Measurements from ENCODE around the gene IL5.

IL5 gene

DNA sequence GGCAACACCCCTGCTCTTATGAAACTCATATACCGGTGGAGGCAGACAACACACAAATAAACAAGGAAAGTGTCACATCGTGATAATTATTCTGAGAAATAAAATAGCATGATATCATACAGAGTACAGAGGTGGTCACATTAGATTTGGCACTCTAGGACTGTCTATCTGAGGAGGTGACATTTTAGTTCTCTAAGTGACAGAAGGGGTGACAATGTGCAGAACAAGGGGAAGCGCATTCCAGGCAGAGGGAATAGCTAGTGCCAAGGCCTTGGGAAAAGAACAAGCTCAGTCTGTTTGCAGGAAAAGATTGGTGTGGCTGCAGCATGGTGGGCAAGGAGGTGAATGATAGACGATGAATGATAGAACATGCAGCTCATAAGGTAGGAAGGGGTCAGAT is 40.1 kb downstream of the IL5 start:
- DNase-seq (ENCODE audit: low spot score) = no peak
- TF ChIP-seq, protein P1, sequence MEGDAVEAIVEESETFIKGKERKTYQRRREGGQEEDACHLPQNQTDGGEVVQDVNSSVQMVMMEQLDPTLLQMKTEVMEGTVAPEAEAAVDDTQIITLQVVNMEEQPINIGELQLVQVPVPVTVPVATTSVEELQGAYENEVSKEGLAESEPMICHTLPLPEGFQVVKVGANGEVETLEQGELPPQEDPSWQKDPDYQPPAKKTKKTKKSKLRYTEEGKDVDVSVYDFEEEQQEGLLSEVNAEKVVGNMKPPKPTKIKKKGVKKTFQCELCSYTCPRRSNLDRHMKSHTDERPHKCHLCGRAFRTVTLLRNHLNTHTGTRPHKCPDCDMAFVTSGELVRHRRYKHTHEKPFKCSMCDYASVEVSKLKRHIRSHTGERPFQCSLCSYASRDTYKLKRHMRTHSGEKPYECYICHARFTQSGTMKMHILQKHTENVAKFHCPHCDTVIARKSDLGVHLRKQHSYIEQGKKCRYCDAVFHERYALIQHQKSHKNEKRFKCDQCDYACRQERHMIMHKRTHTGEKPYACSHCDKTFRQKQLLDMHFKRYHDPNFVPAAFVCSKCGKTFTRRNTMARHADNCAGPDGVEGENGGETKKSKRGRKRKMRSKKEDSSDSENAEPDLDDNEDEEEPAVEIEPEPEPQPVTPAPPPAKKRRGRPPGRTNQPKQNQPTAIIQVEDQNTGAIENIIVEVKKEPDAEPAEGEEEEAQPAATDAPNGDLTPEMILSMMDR (IDR thresholded peaks at IDR 0.05; ENCODE audit: borderline replicate concordance, control extremely low read depth, extremely low read depth, insufficient read depth, missing control alignments) = no peak
- in situ Hi-C loops (cut with MboI; ENCODE audit: low sequenced_read_pairs, unreplicated experiment) = no loop called here

DNA sequence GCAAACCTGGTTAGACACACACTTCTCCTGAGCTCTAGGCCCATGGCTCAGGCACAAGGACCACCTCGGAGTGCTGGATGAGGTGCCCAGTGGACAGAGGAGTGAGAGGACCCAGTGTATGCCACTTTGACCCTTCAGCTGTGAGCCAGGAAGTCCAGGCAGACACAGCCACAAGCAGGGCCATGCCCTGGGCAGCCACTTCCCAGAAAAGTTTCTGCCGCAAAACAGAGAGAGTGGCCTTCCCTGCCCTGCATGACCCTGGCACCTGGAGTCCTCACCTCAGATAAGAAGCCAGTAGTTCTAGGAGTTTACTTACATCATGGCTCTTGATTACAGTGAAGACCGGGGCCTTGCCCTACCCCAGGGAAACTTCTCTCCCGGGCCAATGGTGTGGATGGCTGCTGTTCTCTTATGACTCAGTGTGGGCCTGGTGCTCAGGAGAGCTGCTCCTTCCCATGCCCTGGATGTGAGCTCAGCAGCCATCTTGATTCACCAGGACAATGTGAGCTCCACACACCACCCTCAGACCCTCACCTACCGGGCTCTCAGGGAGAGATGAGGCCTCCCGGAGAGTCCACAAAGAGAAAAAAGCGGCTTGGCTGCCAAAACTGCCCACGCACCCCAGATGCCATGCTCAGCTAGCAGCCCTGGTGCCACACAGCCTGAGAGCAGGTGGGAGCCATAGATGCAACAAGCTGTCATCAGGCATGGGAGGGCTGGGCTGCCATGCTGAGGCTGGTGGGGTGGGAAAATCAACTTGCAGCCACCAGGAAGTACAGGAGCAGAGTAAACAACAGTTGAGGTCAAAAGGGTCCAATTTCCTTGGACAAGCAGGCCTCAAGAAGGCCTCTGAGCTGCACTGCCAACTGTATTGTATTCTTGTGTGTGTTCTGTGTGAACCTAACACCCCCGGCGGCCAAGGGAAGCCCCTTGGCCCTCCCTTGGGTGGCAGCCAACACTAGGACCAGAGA is 41.1 kb downstream of the IL5 start:
- TF ChIP-seq, protein P1 (IDR thresholded peaks at IDR 0.05; ENCODE audit: borderline replicate concordance, control extremely low read depth, extremely low read depth, insufficient read depth, missing control alignments) = no peak
- in situ Hi-C loops (cut with MboI; ENCODE audit: low sequenced_read_pairs, unreplicated experiment) = no loop called here
- DNase-seq (ENCODE audit: low spot score) = no peak

DNA sequence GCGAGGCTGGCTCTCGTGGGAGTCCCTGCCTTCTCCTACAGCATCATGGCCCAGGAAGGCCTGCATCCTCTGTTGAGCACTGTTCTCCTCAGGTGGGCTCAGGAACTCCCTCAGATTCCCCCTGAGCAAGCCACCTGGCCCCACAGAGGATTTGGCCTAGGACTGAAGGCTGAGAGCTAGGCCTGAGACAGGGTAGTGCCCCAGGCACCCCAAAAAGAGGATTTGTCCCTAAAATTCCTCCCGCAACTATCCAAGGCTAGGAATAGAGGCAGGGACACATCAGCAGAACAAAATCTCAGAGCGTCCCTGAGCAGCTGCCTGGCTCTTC is 41.7 kb downstream of the IL5 start:
- TF ChIP-seq, protein P1 (IDR thresholded peaks at IDR 0.05; ENCODE audit: borderline replicate concordance, control extremely low read depth, extremely low read depth, insufficient read depth, missing control alignments) = no peak
- DNase-seq (ENCODE audit: low spot score) = no peak
- in situ Hi-C loops (cut with MboI; ENCODE audit: low sequenced_read_pairs, unreplicated experiment) = no loop called here

DNA sequence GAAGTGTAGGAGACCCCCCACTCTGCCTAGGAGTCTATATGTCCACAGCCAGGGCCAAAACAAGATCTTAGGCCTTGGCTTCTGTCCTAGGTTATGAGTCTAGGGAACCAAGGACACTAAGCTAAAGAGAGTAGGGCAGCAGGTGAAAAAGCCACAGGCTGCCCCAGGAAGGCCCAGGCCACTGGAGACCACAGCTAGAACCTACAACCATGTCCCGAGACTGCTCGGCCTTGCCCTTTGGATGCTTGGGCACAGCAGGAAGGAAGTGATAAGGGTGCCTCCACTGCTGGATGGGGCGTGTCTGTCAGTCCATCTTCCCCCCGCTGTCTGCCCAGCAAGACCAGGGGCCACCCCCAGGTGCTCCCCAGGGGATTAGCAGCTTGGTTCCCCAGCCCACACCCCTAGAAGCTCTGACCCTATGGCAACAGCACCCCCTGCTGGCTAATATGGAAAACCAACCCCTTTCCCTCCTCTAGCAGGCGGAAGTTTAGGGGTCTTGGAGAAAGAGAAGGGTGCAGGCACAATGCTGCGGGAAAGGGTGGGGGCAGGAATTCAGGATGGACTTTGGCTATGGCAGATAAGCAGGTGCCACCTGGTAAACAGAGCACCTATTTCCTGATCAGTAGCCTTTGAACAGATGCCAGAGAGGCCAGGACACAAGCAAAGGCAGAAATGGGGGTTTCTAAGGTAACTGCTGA is 42.2 kb downstream of the IL5 start:
- peak; percentile 83 for DNase-seq (ENCODE audit: low spot score)
- in situ Hi-C loops (cut with MboI; ENCODE audit: low sequenced_read_pairs, unreplicated experiment) = no loop called here
- TF ChIP-seq, protein P1 (IDR thresholded peaks at IDR 0.05; ENCODE audit: borderline replicate concordance, control extremely low read depth, extremely low read depth, insufficient read depth, missing control alignments) = peak; percentile 83

DNA sequence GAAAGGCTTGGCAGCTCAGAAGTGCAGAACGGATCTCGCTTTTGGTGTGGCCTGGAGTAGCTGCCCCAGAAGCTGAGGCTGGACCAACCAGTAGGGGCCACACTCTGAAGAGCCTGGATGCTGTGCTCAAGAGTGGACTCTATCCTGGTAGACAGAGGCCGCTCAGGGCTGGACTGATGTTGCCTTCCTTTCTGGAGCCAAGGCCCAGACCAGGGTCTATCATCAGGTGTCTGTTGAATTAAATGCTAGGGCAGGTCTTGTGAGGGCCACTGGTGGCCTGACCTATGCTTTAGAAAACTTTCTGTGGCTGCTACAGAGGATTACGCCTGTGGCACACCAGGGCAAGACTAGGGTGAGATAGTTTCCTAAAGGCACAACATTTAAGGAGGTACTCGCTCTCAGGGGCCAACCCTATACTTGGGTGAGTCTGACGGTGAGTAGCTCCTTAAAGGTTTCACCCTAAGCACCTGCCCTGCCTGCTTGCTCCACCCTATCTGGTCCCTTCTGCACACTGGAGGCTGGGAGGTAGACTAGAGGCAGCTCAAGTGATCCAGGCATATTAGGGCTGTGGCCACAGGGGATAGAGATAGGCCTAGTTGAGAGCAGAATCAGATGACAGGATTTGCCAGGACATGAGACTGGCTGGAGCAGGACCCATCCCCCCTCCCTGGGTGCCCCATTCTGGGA is 42.9 kb downstream of the IL5 start:
- DNase-seq (ENCODE audit: low spot score) = no peak
- in situ Hi-C loops (cut with MboI; ENCODE audit: low sequenced_read_pairs, unreplicated experiment) = no loop called here
- TF ChIP-seq, protein P1 (IDR thresholded peaks at IDR 0.05; ENCODE audit: borderline replicate concordance, control extremely low read depth, extremely low read depth, insufficient read depth, missing control alignments) = no peak

Measured in GM13976 (cell line).